Ishikawa (cell line): ENCODE data around the gene FAM32A.

Experiments
- EP300 ChIP-seq: IDR thresholded peaks from 2 replicates; pipeline ENCODE4 v1.6.1; 2012; ENCODE audit warnings: borderline replicate concordance
- MAX ChIP-seq: IDR thresholded peaks from 2 replicates; pipeline ENCODE4 v1.6.1; 2012
- NFIC ChIP-seq: IDR thresholded peaks from 2 replicates; pipeline ENCODE4 v1.6.1; 2012
- TAF1 ChIP-seq: IDR thresholded peaks from 2 replicates; pipeline ENCODE4 v1.6.1; 2012; ENCODE audit warnings: low read depth, mild to moderate bottlenecking
- TF ChIP-seq, protein P1 (sequence below): IDR thresholded peaks from 2 replicates; pipeline ENCODE4 v1.6.1; 2012

DNA sequence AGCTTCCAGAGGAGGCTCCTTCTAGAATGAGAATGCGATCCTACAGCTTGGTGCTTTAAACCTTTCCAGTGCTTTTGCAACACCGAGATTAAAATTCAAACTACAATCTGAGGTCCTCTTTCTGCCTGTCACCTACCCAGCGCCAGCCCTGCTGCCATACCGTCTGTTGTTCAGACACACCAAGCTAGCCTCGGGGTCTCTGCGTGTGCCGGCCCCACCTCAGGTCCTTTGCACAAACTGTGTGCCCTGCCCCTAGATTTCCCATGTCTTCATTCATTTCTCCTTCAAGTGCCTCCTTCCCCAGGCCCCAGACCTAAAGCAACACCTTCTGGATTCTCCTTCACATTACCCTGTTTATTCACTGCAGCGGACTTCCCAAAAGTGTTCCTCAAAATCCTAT is 30.7 kb upstream of the FAM32A start:
- TF ChIP-seq TAF1 (no peak), MAX (no peak), EP300 (no peak), NFIC (no peak)
- TF ChIP-seq, protein P1, sequence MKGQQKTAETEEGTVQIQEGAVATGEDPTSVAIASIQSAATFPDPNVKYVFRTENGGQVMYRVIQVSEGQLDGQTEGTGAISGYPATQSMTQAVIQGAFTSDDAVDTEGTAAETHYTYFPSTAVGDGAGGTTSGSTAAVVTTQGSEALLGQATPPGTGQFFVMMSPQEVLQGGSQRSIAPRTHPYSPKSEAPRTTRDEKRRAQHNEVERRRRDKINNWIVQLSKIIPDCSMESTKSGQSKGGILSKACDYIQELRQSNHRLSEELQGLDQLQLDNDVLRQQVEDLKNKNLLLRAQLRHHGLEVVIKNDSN: no peak
